H1 (cell line): ENCODE results near the gene RSPH9. TPM values are rescaled to one million over a fixed set of nuclear protein-coding genes. Genes with fewer than 3 reads are reported as not detected.

Experiments used
- CTCF ChIA-PET: fragments of 300-600 bp; sonication (Branson Sonifier 250); formaldehyde crosslinking; loops from one replicate; lab custom pipeline; 2021; ENCODE audit not compliant: partially characterized antibody; lab: Charles Lee
- POLR2A ChIA-PET: fragments of 300-600 bp; sonication (Branson Sonifier 250); formaldehyde crosslinking; loops from one replicate; lab custom pipeline; 2021; ENCODE audit warnings: inconsistent platforms; ENCODE audit not compliant: partially characterized antibody; lab: Charles Lee
- DNase-seq, 2 experiments: peaks; one replicate each; pipeline versions ENCODE4 v3.0.0 to v3.0.0-alpha.2; 2010 to 2022; ENCODE audit warnings: low spot score in 2 of 2, low read depth in 1 of 2, mixed read lengths in 1 of 2
- FAIRE-seq: peaks from 2 replicates; lab custom pipeline; 2011; peaks lifted over from hg19 to GRCh38; lab: Jason Lieb, UNC
- H2AFZ ChIP-seq: 2 replicates; pipeline ENCODE4 v1.8.1; 2012; ENCODE audit warnings: low read length, inconsistent platforms
- H2AK5ac ChIP-seq: 2 replicates; pipeline ENCODE4 v1.6.1; 2013; ENCODE audit warnings: low read depth, low read length
- H2BK120ac ChIP-seq: replicated peaks from 2 replicates; pipeline ENCODE3; 2013; ENCODE audit warnings: low read depth, low read length, inconsistent platforms
- H2BK12ac ChIP-seq: 2 replicates; pipeline ENCODE4 v1.6.1; 2013; ENCODE audit warnings: low read depth, low read length
- H2BK15ac ChIP-seq: 2 replicates; pipeline ENCODE4 v1.6.1; 2013; ENCODE audit warnings: low read length
- H2BK20ac ChIP-seq: 2 replicates; pipeline ENCODE4 v1.6.1; 2013; ENCODE audit warnings: low read length
- H2BK5ac ChIP-seq: 2 replicates; pipeline ENCODE4 v1.6.1; 2013; ENCODE audit warnings: low read depth, low read length
- H3K14ac ChIP-seq: 2 replicates; pipeline ENCODE4 v1.6.1; 2013; ENCODE audit warnings: inconsistent platforms; ENCODE audit not compliant: insufficient read length
- H3K18ac ChIP-seq: 2 replicates; pipeline ENCODE4 v1.6.1; 2013; ENCODE audit warnings: low read length; ENCODE audit errors: extremely low read depth
- H3K23ac ChIP-seq: 2 replicates; pipeline ENCODE4 v1.6.1; 2013; ENCODE audit warnings: inconsistent platforms; ENCODE audit not compliant: insufficient read length
- H3K23me2 ChIP-seq: 2 replicates; pipeline ENCODE4 v1.6.1; 2013; ENCODE audit warnings: low read depth, low read length
- H3K27ac ChIP-seq: 2 replicates; pipeline ENCODE4 v1.6.1; 2011; ENCODE audit warnings: low read depth, low read length, inconsistent platforms
- H3K27me3 ChIP-seq, 4 experiments: replicated peaks in 1 of 4; 1 replicate in 1 of 4; 2 replicates in 3 of 4; pipeline versions ENCODE4 v1.6.1 to v1.8.1; 2011 to 2013; ENCODE audit warnings: low read length in 3 of 4, mild to moderate bottlenecking in 3 of 4, inconsistent platforms in 2 of 4, mixed read lengths in 2 of 4, moderate library complexity in 1 of 4; ENCODE audit not compliant: control insufficient read depth in 3 of 4, insufficient read depth in 3 of 4; ENCODE audit errors: extremely low read depth in 1 of 4
- H3K36me3 ChIP-seq, 4 experiments: 2 replicates each; pipeline versions ENCODE4 v1.6.1 to v1.8.1; 2011 to 2013; ENCODE audit warnings: mild to moderate bottlenecking in 4 of 4, low read length in 3 of 4, moderate library complexity in 2 of 4, control low read depth in 1 of 4, inconsistent platforms in 1 of 4; ENCODE audit not compliant: insufficient read depth in 4 of 4, control insufficient read depth in 2 of 4
- H3K4ac ChIP-seq: replicated peaks from 2 replicates; pipeline ENCODE3; 2013; ENCODE audit warnings: low read length, low read depth, mixed read lengths, inconsistent platforms; ENCODE audit not compliant: insufficient read length
- H3K4me1 ChIP-seq, 4 experiments: replicated peaks in 1 of 4; 1 replicate in 1 of 4; 2 replicates in 3 of 4; pipeline versions ENCODE4 v1.6.1 to v1.8.1; 2011 to 2013; ENCODE audit warnings: low read length in 3 of 4, inconsistent platforms in 2 of 4, mixed read lengths in 1 of 4; ENCODE audit not compliant: insufficient read depth in 4 of 4, control insufficient read depth in 3 of 4
- H3K4me2 ChIP-seq, 2 experiments: 2 replicates each; pipeline versions ENCODE4 v1.6.1 to v1.8.1; 2011 to 2013; ENCODE audit warnings: low read depth in 2 of 2, low read length in 2 of 2, control low read depth in 1 of 2, inconsistent platforms in 1 of 2, mild to moderate bottlenecking in 1 of 2; ENCODE audit not compliant: insufficient read depth in 1 of 2
- H3K4me3 ChIP-seq, 4 experiments: fragments of 200-600, 300-600 bp in 1 of 4; sonication (generic), shearing (Covaris generic), sonication (Bioruptor Twin) in 1 of 4; 2 replicates each; pipeline versions ENCODE4 v1.5.1 to v1.8.1; 2011 to 2016; ENCODE audit warnings: low read length in 4 of 4, low read depth in 3 of 4, control low read depth in 2 of 4, inconsistent platforms in 2 of 4, mild to moderate bottlenecking in 2 of 4, mixed read lengths in 1 of 4, moderate library complexity in 1 of 4; ENCODE audit not compliant: insufficient read depth in 2 of 4; ENCODE audit errors: extremely low read depth in 1 of 4
- H3K56ac ChIP-seq: replicated peaks from 2 replicates; pipeline ENCODE3; 2013; ENCODE audit warnings: low read depth, mild to moderate bottlenecking, mixed read lengths, low read length, inconsistent platforms; ENCODE audit not compliant: insufficient read length
- H3K79me1 ChIP-seq: 2 replicates; pipeline ENCODE4 v1.6.1; 2013; ENCODE audit warnings: low read depth, low read length, control low read depth
- H3K79me2 ChIP-seq, 2 experiments: 2 replicates each; pipeline versions ENCODE4 v1.6.1 to v1.8.1; 2012 to 2013; ENCODE audit warnings: low read length in 2 of 2, mild to moderate bottlenecking in 2 of 2, inconsistent platforms in 1 of 2; ENCODE audit not compliant: insufficient read depth in 2 of 2, control insufficient read depth in 1 of 2
- H3K9ac ChIP-seq, 4 experiments: replicated peaks in 1 of 4; 1 replicate in 1 of 4; 2 replicates in 3 of 4; pipeline versions ENCODE4 v1.6.1 to v1.8.1; 2011 to 2013; ENCODE audit warnings: low read depth in 3 of 4, low read length in 3 of 4, control low read depth in 2 of 4, mild to moderate bottlenecking in 2 of 4, moderate library complexity in 2 of 4, inconsistent platforms in 1 of 4; ENCODE audit errors: extremely low read depth in 1 of 4
- H3K9me3 ChIP-seq, 2 experiments: 2 replicates each; pipeline versions ENCODE4 v1.6.1 to v1.8.1; 2012 to 2013; ENCODE audit warnings: mild to moderate bottlenecking in 2 of 2, moderate library complexity in 2 of 2, control low read depth in 1 of 2, inconsistent platforms in 1 of 2, low read depth in 1 of 2, low read length in 1 of 2, mixed read lengths in 1 of 2; ENCODE audit not compliant: insufficient read depth in 2 of 2
- H4K20me1 ChIP-seq, 2 experiments: replicated peaks in 1 of 2; 2 replicates each; pipeline versions ENCODE3 to v1.8.1; 2011 to 2013; ENCODE audit warnings: inconsistent platforms in 2 of 2, low read length in 2 of 2, mild to moderate bottlenecking in 1 of 2; ENCODE audit not compliant: insufficient read depth in 2 of 2, control insufficient read depth in 1 of 2
- H4K5ac ChIP-seq: 2 replicates; pipeline ENCODE4 v1.6.1; 2013; ENCODE audit warnings: low read length, low read depth, mixed read lengths, inconsistent platforms; ENCODE audit not compliant: insufficient read length
- H4K8ac ChIP-seq: 2 replicates; pipeline ENCODE4 v1.8.0; 2013; ENCODE audit warnings: mild to moderate bottlenecking, moderate library complexity, low read length, inconsistent platforms; ENCODE audit not compliant: insufficient read depth; ENCODE audit errors: extremely low read depth
- H4K91ac ChIP-seq: replicated peaks from 2 replicates; pipeline ENCODE3; 2013; ENCODE audit warnings: low read length, mixed read lengths, inconsistent platforms; ENCODE audit not compliant: insufficient read length
- ATF2 ChIP-seq: IDR thresholded peaks from 2 replicates; pipeline ENCODE4 v1.6.1; 2012; ENCODE audit warnings: low read length, inconsistent platforms
- HDAC2 ChIP-seq, 2 experiments: fragments of 300-600 bp in 1 of 2; sonication (generic) in 1 of 2; IDR thresholded peaks; 2 replicates each; pipeline ENCODE4 v1.6.1; 2011 to 2012; ENCODE audit warnings: low read depth in 2 of 2, low read length in 2 of 2, mild to moderate bottlenecking in 2 of 2, moderate library complexity in 2 of 2, borderline replicate concordance in 1 of 2, inconsistent platforms in 1 of 2
- JUN ChIP-seq: IDR thresholded peaks from 2 replicates; pipeline ENCODE4 v1.6.1; 2011; ENCODE audit warnings: low read depth, mild to moderate bottlenecking, improper control_type of control experiment, low read length
- NANOG ChIP-seq: IDR thresholded peaks from 2 replicates; pipeline ENCODE4 v1.6.1; 2011; ENCODE audit warnings: low read length, low read depth, mild to moderate bottlenecking, inconsistent platforms; ENCODE audit not compliant: insufficient read depth, poor library complexity, severe bottlenecking
- SIRT6 ChIP-seq: IDR thresholded peaks from one replicate; pipeline ENCODE4 v1.7.1; 2012; ENCODE audit warnings: low read length, inconsistent platforms
- WGBS, 2 experiments: shearing (Covaris generic) in 1 of 2; methylation state at CpG; one replicate each; pipeline versions ENCODE4 v1.1.6 to v1.1.7; 2013 to 2015; ENCODE audit warnings: low lambda C conversion rate in 2 of 2, mixed read lengths in 2 of 2, inconsistent platforms in 1 of 2, low coverage in 1 of 2, missing lambda C conversion rate in 1 of 2; ENCODE audit not compliant: insufficient replicate concordance in 2 of 2, insufficient coverage in 1 of 2, insufficient read length in 1 of 2; ENCODE audit errors: extremely low coverage in 1 of 2, missing lambda C conversion rate in 1 of 2; 5-methylcytosine and 5-hydroxymethylcytosine counted together
- polyA plus RNA-seq, 7 experiments: library from polyadenylated mRNA; depleted of rRNA in 3 of 7; stranded (reverse) in 5 of 7; unstranded in 2 of 7; fragments of >200 nt in 5 of 7; fragments of 200-250 nt in 2 of 7; gene quantifications; 1 replicate in 5 of 7; 2 replicates in 1 of 7; 4 replicates in 1 of 7; pipeline versions ENCODE4 v1.2.1 to v1.2.3, GENCODE V29; 2011 to 2013; ENCODE audit warnings: missing spikeins in 2 of 7, mixed read lengths in 2 of 7
- total RNA-seq: library from RNA; stranded (reverse); fragmentation: NEBNext Ultra II Directional; extraction: Animal tissue kit (Norgen Biotek cat#: 25700); gene quantifications from 2 replicates; pipeline ENCODE4 v1.2.1, GENCODE V29; 2021

The RSPH9 gene
- total and polyA plus RNA-seq, 2 of the 8 experiments (the other 6 are each of a cell fraction or from before 2014, with no cell fraction given) = 0.15 to 0.23 TPM

- H2BK15ac ChIP-seq = no peak overlapping the region
- H3K4ac ChIP-seq = no peak overlapping the region
- H2BK5ac ChIP-seq = no peak overlapping the region
- H3K4me2 ChIP-seq = no peak overlapping the region
- H4K20me1 ChIP-seq = peaks cover 0 to 4% of the 10 kb centered on the region in 2 experiments
- TF ChIP-seq NANOG (no peak), SIRT6 (no peak), JUN (no peak), HDAC2 (IDR thresholded peaks at IDR 0.05; ENCODE audit: borderline replicate concordance in 1 of 2, low read depth in 2 of 2, low read length in 2 of 2) (no peak), ATF2 (no peak)
- H3K23ac ChIP-seq = no peak overlapping the region
- no peak overlapping the region for H2BK12ac ChIP-seq
- H2AFZ ChIP-seq = no peak overlapping the region
- H3K79me1 ChIP-seq = no peaks in the 10 kb centered on the region
- H3K27ac ChIP-seq = no peak overlapping the region
- H4K91ac ChIP-seq = no peak overlapping the region
- no peaks in the 10 kb centered on the region for H3K79me2 ChIP-seq
- no peak for DNase-seq
- H3K36me3 ChIP-seq = peaks cover 19 to 43% (median 23%) of the 10 kb centered on the region in 4 experiments; a peak in 7 of 8 replicates
- CTCF ChIA-PET = interaction anchor here (0.9 to 12.6 kb wide), 17 partner anchors 8 to 409 kb away, joined by 3 to 146 read pairs (median 10); partner anchors contain the start of gene VEGFA
- H3K56ac ChIP-seq = no peak overlapping the region
- H4K5ac ChIP-seq = no peak overlapping the region
- H3K4me3 ChIP-seq = no peak overlapping the region
- no peak overlapping the region for H2BK20ac ChIP-seq
- no peak overlapping the region for H3K18ac ChIP-seq
- peaks cover 3% of the 10 kb centered on the region; the same call in 1 of the 2 replicates for H3K23me2 ChIP-seq
- H3K9me3 ChIP-seq = no peaks in the 10 kb centered on the region
- POLR2A ChIA-PET = interaction anchor here (1.5 to 10.0 kb wide), 8 partner anchors 10 to 99 kb away, joined by 4 to 85 read pairs (median 19); partner anchors contain the start of genes GTPBP2, MRPS18A, RSPH9 and VEGFA
- no peak overlapping the region for H4K8ac ChIP-seq
- H3K27me3 ChIP-seq = no peaks in the 10 kb centered on the region; a peak in 2 of 7 replicates
- FAIRE-seq = no peak
- WGBS, 2 experiments = 95% methylated on average over 6 of the region's 6 CpGs; no CpG with 5 or more reads in 1 of the 2 experiments
- H3K4me1 ChIP-seq = peaks cover 5 to 27% (median 22%) of the 10 kb centered on the region in 4 experiments
- no peak overlapping the region for H2AK5ac ChIP-seq
- no peak overlapping the region for H3K14ac ChIP-seq
- no peak overlapping the region for H2BK120ac ChIP-seq
- no peak overlapping the region for H3K9ac ChIP-seq
Observed at GRCh38 chr6:43670623-43670986, 25.8 kb downstream of the RSPH9 start.
